GM10847 (cell line): ENCODE measurements around the gene TLCD3A.

Source experiments
- POLR2A ChIP-seq: IDR thresholded peaks from 2 replicates; pipeline ENCODE4 v1.6.1; 2011; ENCODE audit not compliant: insufficient read length; ENCODE audit errors: extremely low read depth

The TLCD3A gene

DNA sequence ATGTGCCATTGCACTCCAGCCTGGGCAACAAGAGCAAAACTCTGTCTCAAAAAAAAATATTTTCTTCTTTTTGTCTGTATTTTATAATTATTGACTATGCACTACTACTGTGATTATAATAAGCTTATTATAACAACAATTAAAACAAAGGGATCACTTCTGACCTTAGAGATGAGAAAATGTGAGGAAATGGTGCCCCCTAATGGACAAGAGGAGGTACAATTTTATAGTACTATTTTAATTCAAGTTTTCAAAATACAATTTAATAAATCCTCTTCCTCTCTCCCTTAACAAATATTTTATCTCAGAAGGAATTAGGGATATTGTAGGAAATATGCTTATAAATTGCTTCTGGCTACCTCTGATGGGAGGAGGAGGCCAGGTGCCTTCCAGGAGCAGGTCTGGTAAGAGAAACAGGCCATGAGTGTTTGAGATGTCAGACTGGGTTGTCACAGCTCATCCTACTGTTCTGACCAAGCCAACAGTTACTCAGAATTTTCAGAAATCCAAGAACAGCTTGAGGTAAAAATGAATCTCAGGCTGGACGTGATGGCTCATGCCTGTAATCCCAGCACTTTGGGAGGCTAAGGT lies 31.8 kb upstream of the TLCD3A start:
- TF ChIP-seq POLR2A, result no peak

DNA sequence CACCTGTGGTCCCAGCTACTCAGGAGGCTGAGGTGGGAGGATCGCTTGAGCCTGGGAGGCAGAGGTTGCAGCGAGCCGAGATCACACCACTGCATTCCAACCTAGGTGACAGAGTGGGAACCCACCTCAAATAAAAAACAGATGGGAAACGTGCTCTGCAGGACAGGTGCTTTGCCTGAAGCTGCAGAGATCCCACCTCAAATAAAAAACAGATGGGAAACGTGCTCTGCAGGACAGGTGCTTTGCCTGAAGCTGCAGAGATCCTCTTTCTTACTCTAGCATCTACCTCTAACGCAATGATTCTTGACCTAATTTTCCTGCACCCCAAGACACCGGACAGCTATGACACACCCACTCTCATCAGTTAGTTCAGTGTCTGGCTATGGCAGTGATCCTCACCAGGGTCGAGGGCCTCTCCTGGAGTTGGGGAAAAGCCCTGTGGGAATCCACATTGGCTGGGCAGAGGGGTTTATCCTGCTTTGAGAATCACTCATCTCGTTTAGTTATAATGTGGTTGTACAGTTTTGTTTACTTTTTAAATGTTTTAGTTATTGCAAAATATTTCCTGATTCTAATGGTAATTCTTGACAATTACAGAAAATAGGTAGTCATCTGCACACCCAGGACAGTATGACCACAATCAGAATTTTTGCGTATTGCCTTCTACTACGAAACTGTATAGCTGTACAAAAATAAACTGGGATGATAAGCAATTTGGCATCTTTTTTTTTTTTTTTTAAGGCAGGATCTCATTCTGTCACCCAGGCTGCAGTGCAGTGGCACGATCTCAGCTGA lies 29.1 kb upstream of the TLCD3A start:
- TF ChIP-seq POLR2A, result no peak

DNA sequence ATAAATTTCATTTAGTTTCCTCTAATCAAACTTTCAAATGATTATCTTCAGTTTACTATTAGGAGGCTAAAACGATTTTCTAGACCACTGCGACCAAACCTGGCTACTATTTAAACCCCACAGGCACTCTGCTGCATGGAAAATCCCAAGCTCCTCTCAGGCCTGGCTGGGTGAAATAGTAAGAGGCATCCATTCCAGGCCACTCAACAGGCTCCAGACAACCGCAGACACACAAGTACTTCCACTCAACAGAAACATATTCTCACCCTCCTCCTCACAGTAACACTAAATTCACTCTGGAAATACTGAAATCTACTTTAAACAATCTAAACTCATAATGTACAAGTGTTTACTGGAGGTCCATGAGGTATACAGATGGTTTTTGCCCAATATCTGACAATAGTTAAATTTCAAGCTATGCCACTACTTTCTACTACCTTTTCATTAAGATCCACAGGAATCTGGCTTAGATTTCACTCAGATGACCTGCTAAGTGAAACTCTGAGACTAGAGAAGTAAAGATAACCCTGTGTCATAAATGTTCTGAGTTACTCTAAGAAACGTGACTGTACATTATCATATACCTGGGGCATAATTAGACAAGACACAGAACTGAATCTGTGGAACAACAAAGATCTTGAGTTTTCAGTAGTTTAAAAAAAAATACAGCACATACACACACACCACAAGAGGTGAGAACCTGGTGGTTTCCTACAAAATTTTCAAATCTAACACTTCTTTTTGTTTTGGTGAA lies 28.1 kb upstream of the TLCD3A start:
- TF ChIP-seq POLR2A, result no peak

DNA sequence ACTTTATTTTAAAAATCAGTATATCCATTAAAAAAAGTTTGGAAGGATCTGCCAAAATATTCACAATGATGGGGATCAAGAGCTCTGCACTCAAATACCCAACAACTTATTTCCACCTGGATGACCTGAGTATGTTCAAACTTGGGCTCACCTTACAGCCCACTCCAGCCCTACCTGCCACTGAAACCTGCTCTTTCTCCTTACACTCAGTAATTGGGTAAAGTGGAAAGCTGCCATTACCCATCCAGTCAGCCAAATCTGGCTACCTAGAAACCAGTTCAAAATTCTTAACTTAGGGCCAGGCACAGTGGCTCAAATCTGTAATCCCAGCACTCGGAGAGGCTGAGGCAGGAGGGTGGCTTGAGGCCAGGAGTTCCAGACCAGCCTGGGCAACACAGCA lies 27.4 kb upstream of the TLCD3A start:
- no peak for TF ChIP-seq POLR2A

DNA sequence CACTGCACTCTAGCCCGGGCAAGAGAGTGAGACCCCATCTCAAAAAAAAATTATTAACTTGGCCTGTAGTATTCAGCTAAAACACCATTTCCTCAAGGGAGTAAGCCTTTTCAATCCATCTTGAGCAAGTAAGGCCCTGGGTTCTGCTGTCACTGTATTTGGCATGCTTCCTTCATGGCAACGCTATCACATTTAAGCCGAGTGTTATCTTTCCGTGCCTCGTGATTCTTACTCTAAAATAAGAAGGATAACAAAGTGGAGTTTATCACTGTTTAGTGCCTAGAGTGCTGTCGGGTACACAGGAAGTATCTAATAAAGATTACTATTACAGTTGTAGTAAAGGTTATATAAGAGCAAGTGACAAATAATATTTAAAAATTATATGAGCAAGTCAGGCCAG lies 26.5 kb upstream of the TLCD3A start:
- TF ChIP-seq POLR2A, result no peak

DNA sequence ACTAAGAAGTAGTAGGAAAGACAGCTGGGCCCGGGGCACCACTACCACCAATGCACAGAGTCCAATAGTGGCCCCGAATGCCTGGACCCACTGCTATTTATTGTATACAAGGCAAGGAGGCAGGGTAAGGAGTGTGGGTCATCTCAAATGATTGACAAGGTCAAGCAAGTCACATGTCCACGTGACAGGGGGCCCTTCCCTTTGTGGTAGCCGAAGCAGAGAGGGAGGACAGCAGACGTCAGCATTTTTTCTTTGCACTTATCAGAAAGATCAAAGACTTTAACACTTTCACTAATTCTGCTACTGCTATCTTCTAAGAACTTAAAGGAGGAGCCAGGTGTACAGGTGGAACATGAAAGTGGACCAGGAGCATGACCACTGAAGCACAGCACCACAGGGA lies 24.3 kb upstream of the TLCD3A start:
- TF ChIP-seq POLR2A, result no peak

DNA sequence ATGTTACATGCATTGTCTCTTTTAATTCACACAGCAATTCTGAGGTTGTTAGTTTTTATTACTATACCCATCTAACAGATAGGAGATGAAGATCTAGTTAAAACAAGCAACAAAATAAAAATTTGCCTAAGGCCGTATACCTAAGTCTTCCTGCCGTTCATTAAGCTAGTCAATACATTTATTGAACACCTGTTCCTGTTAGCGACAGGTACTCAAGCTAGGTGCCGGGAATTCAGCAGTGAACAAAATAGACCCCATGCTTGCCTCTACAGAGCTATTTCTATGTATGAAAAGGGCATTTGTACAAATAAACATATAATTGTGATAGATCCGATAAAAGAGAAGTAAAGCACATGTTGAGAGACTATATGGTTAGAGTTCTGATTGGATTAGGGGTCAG lies 14.3 kb upstream of the TLCD3A start:
- TF ChIP-seq POLR2A, result no peak

DNA sequence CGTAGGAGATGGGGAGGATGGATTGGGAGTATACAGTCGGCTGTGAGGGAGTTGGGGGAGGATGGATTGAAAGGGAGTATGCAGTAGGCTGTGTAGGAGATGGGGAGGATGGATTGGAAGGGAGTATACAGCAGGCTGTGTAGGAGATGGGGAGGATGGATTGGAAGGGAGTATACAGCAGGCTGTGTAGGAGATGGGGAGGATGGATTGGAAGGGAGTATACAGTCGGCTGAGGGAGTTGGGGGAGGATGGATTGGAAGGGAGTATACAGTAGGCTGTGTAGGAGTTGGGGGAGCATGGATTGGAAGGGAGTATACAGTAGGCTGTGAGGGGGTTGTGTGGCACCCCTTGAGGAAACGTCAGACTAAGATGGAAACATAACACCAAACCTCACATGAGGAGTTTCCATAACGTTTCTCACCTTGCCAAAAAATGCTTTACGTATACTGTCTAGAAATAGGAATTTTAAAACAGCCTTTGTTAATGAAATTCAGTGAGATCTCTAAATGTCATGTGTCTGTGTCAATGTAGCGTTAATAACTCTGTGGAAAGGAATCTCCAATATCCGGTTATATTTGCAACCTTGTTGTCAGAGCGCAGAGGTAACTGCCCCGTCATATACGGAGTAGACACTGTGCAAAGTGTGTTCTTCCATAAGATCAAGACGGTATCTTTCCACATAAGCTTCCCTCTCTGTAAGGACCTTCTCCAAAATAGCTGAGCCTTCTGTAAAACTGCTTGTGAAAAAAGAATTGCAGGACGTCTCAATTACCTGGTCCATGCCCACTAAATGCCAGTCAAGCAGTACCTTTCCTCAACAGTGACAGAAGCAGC lies 11.5 kb upstream of the TLCD3A start:
- no peak for TF ChIP-seq POLR2A

DNA sequence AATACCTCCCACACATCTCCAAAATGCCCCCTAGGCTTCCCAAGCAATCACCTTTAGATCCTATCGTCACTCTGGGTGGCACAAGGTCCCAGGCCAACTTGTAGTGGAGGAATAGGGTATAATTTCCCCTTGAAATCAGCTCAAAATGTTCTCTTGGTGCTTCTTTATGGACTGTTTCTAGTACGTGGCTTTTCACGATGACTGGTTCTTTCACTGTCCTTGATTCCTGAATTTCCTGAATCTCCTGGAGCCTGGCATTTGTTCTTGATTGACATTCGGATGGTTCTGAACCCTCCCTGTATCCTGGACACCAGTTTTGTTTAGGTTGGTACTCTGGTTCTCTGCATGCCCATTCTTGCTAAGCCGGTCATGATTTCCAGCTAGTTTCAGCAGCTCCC lies 10.9 kb upstream of the TLCD3A start:
- no peak for TF ChIP-seq POLR2A

DNA sequence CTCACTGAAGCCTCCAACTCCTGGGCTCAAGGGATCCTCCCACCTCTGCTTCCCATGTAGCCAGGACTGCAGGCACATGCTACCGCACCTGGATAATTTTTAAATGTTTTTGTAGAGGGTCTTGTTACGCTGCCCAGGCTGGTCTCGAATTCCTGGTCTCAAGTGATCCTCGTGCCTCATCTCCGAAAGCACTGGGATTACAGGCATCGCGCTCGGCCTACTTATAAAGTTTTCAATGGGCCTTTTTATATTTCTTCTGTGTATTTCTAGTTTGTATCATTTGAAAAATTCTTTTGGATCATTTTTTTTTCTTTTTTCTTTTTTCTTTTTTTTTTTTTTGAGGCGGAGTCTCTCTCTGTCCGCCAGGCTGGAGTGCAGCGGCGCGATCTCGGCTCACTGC lies 7.3 kb upstream of the TLCD3A start:
- no peak for TF ChIP-seq POLR2A

DNA sequence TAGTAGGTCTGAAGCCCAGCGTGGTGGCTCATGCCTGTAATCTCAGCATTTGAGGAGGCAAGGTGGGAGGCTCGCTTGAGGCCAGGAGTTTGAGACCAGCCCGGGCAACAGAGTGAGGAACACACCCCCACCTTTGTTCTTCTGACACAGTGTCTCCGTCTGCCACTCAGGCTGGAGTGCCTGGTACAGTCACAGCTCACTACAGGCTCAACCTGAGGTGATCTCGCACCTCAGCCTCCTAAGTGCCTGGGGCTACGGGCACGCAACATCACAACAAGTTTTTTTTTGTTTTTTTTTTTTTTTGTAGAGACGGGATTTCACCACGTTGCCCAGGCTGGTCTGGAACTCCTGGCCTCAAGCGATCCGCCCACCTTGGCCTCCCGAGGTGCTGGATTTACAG lies 6.7 kb upstream of the TLCD3A start:
- no peak for TF ChIP-seq POLR2A

DNA sequence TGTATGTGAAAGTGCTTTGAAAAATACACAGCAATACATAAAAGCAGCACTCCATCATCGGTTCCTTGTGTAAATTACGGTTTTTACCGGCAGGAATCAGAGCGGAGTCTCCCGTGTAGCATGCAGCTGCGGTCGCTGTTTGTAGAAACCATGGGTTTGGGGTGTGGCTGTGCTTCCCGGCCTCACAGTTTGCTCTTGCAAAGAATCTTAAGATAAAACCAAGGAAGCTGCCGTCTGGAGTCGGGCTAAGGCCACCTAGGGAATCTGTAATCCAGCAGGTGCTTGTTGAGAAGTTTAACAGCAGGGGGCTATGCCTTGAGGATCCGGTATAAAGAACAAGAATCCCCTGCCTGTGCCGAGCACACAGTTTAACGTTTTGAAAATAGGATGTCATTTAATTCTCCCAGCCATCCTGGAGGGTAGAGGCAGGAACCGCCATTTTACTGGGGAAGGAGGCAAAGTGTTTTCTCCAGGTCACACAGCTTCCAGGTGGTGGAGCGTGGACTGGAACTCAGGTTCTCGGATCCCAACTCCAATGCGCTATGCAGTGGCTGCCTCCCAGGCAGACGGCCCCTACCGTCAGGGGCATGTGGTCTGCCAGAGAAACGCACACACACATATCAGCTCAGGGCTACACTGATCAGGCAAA lies 6.0 kb upstream of the TLCD3A start:
- TF ChIP-seq POLR2A, result no peak

DNA sequence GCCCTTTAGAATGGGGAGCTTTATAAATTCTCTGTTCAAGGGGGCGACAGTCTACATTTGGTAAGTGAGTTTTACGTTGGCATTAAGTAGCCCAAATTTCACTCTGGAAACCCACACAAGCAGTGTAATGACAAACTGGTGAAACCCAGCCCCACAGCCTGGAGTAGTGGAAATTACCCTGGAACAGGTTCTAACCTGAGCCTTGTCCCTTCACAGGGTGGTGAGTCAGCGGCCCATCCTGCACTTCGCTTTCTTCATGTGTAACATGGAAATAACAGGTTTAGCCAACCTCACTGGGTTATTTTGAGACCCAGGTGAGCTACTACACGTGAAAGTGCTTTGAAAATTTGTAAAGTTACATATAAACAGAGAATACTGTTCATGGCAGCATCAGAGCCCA lies 3.5 kb upstream of the TLCD3A start:
- TF ChIP-seq POLR2A, result no peak

DNA sequence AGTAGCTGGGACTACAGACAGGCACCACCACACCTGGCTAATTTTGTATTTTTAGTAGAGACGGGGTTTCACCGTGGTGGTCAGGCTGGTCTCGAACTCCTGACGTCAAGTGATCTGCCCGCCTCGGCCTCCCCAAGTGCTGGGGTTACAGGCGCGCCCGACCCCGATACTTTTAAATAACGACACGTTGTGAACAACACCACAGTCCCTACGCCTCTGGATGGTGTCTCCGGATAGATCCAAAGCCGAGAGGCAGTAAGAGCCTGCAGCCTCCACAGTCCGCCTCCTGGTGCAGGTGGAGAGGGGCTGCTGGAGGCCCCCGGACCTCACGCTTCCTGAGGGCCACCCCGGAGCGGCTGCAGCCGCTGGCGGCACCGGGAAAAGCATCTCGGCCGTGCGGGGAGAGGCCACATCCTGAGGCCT lies 741 bp upstream of the TLCD3A start:
- TF ChIP-seq POLR2A, result no peak

DNA sequence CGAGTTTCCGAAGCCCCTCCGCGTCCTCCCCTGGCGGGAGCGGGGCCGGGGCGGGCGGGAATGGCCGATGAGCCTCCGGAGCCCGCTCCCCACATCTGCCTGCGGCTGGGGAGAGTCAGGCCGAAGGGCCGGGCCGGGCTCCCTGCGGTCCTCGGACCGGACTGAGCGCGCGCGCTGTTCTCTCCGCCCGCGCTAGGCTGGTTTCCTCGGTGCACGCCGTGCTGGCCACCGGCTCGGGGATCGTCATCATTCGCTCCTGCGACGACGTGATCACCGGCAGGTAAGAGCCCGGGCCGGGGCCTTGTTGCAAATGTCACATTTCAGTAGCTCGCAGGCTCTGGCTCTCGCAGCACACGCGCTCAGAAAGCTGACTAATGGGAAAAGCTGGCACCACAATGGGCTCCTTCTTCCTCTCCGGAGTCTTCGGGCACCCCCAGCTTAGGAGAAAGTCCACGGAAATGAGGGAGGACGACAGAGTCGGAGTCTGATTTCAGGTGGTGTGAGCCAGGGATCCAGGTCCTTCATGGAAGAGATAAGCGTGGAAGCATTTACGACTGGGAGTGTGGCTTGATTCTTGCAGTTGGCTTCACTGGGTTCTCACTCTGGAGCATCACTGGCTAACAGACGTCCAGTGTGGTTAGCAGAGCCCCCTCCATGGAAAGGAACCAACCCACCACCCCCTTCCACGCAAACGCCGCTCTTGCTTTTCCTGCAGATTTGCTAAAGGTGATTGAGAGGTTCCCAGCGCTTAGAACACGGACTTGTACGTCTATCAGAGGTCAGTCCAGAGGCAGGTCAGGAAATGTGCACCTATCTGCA lies 715 bp downstream of the TLCD3A start:
- no peak for TF ChIP-seq POLR2A

DNA sequence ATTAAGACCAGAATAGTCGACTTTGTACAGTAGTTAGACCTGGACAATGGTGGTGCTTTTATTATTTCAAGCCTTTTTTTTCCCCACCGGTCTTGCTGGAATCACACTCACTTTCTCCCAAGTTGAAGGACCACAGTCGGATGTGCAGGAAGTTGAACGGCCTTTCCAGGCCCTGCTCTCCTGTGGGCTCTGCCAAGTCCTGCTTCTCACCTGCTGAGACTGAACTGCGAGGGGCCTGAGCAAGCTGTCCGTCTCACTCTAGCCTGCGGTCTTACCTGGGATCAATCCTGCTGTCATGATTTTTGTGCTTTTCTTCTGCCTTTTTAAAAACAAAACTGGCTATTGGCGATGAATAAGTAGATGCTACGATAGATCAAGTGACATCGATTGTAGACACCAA lies 1.3 kb downstream of the TLCD3A start:
- no peak for TF ChIP-seq POLR2A
